ENCODE data around the gene FAM162A. TPM values are rescaled to one million over a fixed set of nuclear protein-coding genes. Genes with fewer than 3 reads are reported as not detected.

FAM162A gene
- total and polyA plus RNA-seq, 9 donors = 29.8 to 117 (median 64.9) TPM

DNA sequence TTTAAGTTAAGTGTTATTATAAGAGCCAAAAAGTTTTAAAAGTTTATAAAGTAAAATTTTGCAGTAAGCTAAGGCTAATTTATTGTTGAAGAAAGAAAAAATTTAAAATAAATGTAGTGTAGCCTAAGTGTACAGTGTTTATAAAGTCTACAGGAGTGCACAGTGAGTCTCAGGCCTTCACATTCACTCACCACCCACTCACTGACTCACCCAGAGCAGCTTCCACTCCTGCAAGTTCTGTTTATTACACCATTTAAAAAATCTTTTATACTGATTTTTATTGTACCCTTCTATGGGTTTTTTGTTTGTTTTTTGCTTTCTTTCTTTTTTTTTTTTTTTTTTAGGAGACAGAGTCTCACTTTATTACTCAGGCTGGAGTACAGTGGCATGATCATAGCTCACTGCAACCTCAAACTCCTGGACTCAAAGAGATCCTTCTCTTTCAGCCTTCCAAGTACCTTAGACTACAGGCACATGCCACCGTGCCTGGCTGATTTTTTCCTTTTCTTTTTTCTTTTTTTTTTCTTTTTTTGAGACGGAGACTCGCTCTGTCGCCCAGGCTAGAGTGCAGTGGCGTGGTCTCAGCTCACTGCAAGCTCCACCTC is 33.1 kb upstream of the FAM162A start:
- TF ChIP-seq, protein P1, sequence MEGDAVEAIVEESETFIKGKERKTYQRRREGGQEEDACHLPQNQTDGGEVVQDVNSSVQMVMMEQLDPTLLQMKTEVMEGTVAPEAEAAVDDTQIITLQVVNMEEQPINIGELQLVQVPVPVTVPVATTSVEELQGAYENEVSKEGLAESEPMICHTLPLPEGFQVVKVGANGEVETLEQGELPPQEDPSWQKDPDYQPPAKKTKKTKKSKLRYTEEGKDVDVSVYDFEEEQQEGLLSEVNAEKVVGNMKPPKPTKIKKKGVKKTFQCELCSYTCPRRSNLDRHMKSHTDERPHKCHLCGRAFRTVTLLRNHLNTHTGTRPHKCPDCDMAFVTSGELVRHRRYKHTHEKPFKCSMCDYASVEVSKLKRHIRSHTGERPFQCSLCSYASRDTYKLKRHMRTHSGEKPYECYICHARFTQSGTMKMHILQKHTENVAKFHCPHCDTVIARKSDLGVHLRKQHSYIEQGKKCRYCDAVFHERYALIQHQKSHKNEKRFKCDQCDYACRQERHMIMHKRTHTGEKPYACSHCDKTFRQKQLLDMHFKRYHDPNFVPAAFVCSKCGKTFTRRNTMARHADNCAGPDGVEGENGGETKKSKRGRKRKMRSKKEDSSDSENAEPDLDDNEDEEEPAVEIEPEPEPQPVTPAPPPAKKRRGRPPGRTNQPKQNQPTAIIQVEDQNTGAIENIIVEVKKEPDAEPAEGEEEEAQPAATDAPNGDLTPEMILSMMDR (IDR thresholded peaks at IDR 0.05) = no peak
- no peak for TF ChIP-seq EP300 (IDR thresholded peaks at IDR 0.05)
- no peak for TF ChIP-seq POLR2A (IDR thresholded peaks at IDR 0.05)
- intact Hi-C loops (cut with DNase I) = no loop called here
- Histone ChIP-seq H3K9me3 (no peaks in the 10 kb centered on the region), H3K4me3 (no peak overlapping the region), H3K27me3 (no peaks in the 10 kb centered on the region), H3K36me3 (no peaks in the 10 kb centered on the region), H3K27ac (no peak overlapping the region), H3K4me1 (ENCODE audit: insufficient read depth) (no peaks in the 10 kb centered on the region)
- 76 to 83% (median 81%) methylated on average over 5 of the region's 5 CpGs for WGBS, 3 donors
- DNase-seq = no peak

DNA sequence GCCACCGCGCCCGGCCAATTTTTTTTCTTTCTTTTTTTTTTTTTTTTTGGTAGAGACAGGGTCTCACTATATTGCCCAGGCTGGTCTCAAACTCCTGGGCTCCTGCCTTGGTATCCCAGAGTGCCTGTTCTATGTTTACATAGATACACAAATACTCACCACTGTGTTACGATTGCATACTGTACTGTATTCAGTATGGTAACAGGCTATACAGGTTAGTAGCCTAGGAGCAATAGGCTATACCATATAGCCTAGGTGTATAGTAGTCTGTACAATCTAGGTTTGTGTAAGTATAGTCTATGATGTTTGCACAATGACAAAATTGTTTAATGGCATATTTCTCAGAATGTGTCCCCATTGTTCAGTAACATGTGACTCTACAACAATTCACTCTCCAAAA is 32.4 kb upstream of the FAM162A start:
- intact Hi-C loops (cut with DNase I) = no loop called here
- TF ChIP-seq, protein P1 (IDR thresholded peaks at IDR 0.05) = no peak
- no peak for TF ChIP-seq EP300 (IDR thresholded peaks at IDR 0.05)
- TF ChIP-seq POLR2A (IDR thresholded peaks at IDR 0.05) = no peak
- 92 to 95% (median 93%) methylated on average over 4 of the region's 4 CpGs for WGBS, 3 donors

DNA sequence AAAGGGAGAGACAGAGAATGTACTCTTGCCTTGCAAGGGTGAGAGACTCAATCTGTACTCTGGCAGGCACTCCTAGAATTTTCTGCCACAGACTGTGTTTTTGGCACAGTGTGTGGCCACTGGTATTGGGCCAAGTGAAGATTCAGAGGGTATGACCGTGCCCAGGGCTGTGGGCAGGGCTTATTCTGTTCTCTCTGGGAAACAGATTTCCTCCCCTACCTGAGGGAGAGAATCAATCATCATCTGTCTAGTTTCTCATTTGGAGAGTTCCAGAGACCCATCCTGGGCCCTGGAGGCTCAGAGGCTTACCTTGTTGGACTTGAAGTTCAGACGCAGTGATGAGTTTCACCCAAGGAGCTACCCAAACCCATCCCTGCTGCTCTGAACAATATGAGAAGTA is 30.8 kb upstream of the FAM162A start:
- H3K4me1 ChIP-seq (ENCODE audit: insufficient read depth) = no peaks in the 10 kb centered on the region
- WGBS, 3 donors = 28 to 47% (median 38%) methylated on average over 2 of the region's 2 CpGs
- H3K4me3 ChIP-seq = no peak overlapping the region
- no peak overlapping the region for H3K27ac ChIP-seq
- no peaks in the 10 kb centered on the region for H3K9me3 ChIP-seq
- TF ChIP-seq, protein P1 (IDR thresholded peaks at IDR 0.05) = no peak
- TF ChIP-seq EP300 (IDR thresholded peaks at IDR 0.05) = no peak
- TF ChIP-seq POLR2A (IDR thresholded peaks at IDR 0.05) = no peak
- intact Hi-C loops (cut with DNase I) = no loop called here
- no peaks in the 10 kb centered on the region for H3K36me3 ChIP-seq
- no peaks in the 10 kb centered on the region for H3K27me3 ChIP-seq
- DNase-seq = no peak

More for the DNA sequence above, 32.4 kb upstream of the FAM162A start:
- H3K4me1 ChIP-seq (ENCODE audit: insufficient read depth) = no peaks in the 10 kb centered on the region
- H3K27ac ChIP-seq = no peak overlapping the region
- H3K27me3 ChIP-seq = no peaks in the 10 kb centered on the region
- no peak for DNase-seq
- no peaks in the 10 kb centered on the region for H3K36me3 ChIP-seq
- H3K9me3 ChIP-seq = no peaks in the 10 kb centered on the region
- H3K4me3 ChIP-seq = no peak overlapping the region

DNA sequence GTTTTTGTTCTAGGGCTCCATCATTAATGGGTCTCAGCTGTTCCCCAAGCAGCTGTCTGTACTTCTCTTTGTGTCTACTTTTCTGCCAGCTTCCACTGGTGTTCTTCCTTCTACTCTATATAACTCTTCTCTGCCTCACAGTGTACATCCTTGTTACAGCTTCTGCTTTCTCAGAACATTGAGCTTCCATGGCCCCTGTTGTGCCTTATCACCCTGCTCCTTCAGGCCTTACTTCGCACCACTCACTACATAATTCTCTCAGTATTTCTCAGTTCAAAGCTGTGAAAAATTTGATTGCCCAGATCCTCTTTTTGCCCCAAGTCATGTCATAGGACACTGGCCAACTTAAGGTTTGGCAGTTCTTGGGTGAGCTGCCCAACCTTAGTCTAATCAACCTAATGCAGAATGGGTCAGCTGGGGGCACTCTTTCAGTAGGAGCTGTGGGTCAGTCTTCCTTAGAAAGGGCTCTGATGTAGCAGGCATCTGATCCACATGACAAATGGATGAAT is 30.0 kb upstream of the FAM162A start:
- WGBS, 3 donors = 95 to 100% (median 100%) methylated on average over 1 of the region's 1 CpG
- no peak for DNase-seq
- no peak overlapping the region for H3K4me3 ChIP-seq
- no peaks in the 10 kb centered on the region for H3K4me1 ChIP-seq (ENCODE audit: insufficient read depth)
- no peak overlapping the region for H3K27ac ChIP-seq
- no peaks in the 10 kb centered on the region for H3K27me3 ChIP-seq
- TF ChIP-seq POLR2A (IDR thresholded peaks at IDR 0.05) = no peak
- no peak for TF ChIP-seq EP300 (IDR thresholded peaks at IDR 0.05)
- TF ChIP-seq, protein P1 (IDR thresholded peaks at IDR 0.05) = no peak
- H3K9me3 ChIP-seq = no peaks in the 10 kb centered on the region
- intact Hi-C loops (cut with DNase I) = no loop called here
- no peaks in the 10 kb centered on the region for H3K36me3 ChIP-seq
